ENCODE measurements around the gene UPB1.

Gene UPB1

DNA sequence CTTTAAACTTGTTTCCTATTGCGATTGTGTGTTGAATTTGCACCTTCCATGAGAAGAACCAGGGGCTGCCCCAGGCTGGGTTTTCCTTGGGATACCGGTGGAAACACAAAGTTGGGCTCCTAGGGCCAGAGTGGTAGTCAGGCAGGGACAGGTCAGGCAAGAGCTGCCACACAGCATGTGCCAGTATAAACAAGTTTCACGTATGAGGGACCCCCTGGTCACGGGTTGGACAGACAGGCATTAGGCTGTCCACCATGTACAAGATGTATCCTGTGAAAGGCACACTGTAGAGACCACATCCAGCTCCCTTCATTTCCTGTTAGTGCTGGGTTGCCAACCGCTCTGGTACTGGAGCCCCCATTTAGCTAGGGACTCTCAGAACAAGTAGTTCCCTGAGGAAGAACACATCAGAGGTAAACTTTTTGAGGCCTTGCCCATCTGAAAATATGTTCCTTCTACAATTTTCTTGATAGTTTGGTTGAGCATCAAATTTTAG, 8.8 kb downstream of the UPB1 start:
- ATAC-seq (ENCODE audit: low read depth) = no peak
- Mint-ChIP-seq H3K36me3 (no peaks in the 10 kb centered on the region), H3K27me3 (no peaks in the 10 kb centered on the region)

DNA sequence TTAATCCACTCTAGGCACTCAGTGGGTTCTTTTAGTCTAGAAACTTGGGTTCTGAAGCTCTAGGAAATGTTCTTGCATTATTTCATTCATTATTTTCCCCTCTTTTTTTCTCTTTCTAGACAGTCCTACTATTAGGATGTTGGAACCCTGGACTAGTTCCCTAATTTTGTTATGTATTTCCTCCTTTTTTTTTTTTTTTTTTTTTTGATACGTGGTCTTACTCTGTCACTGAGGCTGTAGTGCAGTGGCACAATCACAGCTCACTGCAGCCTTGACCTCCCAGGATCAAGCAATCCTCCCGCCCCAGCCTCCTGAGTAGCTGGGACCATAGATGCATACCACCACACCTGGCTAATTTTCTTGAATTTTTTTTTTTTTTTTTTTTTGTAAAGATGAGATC, 9.4 kb downstream of the UPB1 start:
- no peak overlapping the region for H3K27ac Mint-ChIP-seq
- H3K36me3 Mint-ChIP-seq = no peaks in the 10 kb centered on the region
- no peaks in the 10 kb centered on the region for H3K9me3 Mint-ChIP-seq
- DNase-seq (ENCODE audit: low spot score in 2 of 2) (no peak), ATAC-seq (ENCODE audit: low read depth) (no peak)
- H3K4me1 Mint-ChIP-seq = peaks cover 30% of the 10 kb centered on the region
- no peak overlapping the region for H3K4me3 Mint-ChIP-seq
- no peaks in the 10 kb centered on the region for H3K27me3 Mint-ChIP-seq

More for the DNA sequence above, 8.8 kb downstream of the UPB1 start:
- Mint-ChIP-seq H3K4me3 (no peak overlapping the region), H3K27ac (peak overlapping the region; percentile 75), H3K4me1 (peaks cover 30% of the 10 kb centered on the region), H3K9me3 (no peaks in the 10 kb centered on the region)
- no peak for DNase-seq (ENCODE audit: low spot score in 2 of 2)

DNA sequence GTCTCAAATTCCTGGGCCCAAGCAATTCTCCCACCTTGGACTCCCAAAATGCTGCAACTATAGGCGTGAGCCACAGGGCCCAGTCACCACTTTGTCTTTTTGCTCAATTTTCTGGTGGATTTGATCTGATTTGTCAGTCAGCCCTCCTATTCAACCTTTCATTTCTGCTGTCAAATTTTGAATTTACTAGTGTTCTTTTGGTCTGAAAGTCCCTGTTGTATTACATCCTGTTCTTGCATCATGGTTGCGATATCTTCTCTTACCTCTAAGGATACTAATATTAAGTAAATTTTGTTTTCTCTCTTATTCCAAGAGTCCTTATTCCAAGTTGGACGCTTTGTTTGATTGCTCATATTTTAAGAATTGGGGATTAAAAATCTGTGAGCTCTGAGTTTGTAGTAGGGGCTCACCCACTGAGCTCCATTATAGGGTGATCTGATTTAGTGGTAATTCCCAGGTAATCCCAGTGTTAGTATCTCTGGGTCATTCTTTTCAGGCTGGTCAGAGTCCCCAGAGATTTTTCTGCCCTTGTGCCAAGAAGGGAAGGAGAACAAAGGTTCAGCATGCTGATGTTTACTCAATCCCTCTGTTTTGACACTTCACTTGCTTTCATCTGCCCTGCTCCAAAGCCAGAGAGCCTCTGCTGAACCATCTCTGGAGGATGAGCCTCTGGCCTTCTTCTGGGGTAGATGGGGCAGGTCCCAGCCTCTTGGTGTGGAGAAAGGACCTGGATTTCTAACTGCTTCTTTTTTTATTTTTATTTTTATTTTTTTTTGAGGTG, 10.0 kb downstream of the UPB1 start:
- no peak for ATAC-seq (ENCODE audit: low read depth)
- Mint-ChIP-seq H3K27me3 (no peaks in the 10 kb centered on the region), H3K27ac (no peak overlapping the region), H3K4me1 (peaks cover 30% of the 10 kb centered on the region), H3K4me3 (no peak overlapping the region), H3K36me3 (no peaks in the 10 kb centered on the region), H3K9me3 (no peaks in the 10 kb centered on the region)
- DNase-seq (ENCODE audit: low spot score in 2 of 2) = no peak

DNA sequence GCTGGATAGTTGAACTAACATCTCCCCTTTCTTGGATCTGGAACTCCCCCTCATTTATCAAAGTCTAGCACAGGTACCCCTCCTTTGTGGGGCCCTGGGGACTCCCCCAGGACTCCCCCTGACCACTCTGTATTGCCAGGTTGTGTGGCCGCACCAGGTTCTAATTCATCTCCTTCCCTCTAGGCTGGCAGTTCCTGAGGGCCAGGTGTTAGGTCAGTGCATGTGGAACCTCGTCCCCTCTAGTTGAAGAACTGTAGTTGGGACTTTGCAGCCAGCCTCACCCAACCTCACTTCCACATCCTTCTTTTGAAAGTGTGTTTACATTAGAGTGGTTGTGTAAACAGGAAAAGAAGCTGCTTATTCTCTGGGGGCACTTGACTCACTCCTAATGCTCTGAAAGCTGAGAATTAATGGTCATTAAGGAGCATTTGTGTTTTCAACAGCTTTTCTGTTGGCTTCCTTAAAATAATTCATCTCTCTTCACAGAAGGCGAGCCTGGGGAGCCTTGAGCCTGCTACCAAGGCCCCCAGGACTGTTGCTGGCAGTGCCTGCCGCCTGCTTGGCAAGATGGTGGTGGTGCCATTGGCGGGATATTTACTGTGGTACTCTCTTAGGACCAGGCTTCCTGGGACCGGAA, 11.8 kb downstream of the UPB1 start:
- ATAC-seq (ENCODE audit: low read depth) (peak; percentile 25), DNase-seq (ENCODE audit: low spot score in 2 of 2) (no peak)
- peak overlapping the region; percentile 56 for H3K27ac Mint-ChIP-seq

DNA sequence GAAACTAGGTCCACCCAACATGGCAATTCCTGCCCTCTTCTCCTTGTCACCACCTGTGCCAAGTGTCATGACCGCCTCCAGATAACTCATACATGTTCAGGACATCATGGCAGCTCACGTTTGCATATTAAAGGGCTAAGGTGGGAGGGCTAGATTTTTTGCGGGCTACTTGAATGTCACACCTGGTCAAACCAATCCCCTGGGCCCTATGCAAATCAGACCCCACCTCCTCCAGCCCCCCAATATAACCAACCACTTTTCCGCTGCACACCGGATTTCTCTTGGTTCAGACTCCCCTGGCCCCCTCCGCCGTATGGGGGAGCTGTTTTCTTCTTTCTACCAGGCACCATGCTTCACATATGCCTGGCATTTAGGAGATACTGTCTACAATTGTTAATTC, 12.6 kb downstream of the UPB1 start:
- DNase-seq (ENCODE audit: low spot score in 2 of 2) = peak in 1 of 2 donors; percentile 39
- Mint-ChIP-seq H3K27me3 (no peaks in the 10 kb centered on the region), H3K27ac (no peak overlapping the region), H3K36me3 (no peaks in the 10 kb centered on the region), H3K4me3 (peak overlapping the region; percentile 16), H3K9me3 (no peaks in the 10 kb centered on the region), H3K4me1 (peaks cover 38% of the 10 kb centered on the region)
- peak; percentile 36 for ATAC-seq (ENCODE audit: low read depth)

More for the DNA sequence above, 11.8 kb downstream of the UPB1 start:
- H3K27me3 Mint-ChIP-seq = no peaks in the 10 kb centered on the region
- peak overlapping the region; percentile 15 for H3K4me3 Mint-ChIP-seq
- H3K9me3 Mint-ChIP-seq = no peaks in the 10 kb centered on the region
- peaks cover 41% of the 10 kb centered on the region for H3K4me1 Mint-ChIP-seq
- H3K36me3 Mint-ChIP-seq = no peaks in the 10 kb centered on the region

DNA sequence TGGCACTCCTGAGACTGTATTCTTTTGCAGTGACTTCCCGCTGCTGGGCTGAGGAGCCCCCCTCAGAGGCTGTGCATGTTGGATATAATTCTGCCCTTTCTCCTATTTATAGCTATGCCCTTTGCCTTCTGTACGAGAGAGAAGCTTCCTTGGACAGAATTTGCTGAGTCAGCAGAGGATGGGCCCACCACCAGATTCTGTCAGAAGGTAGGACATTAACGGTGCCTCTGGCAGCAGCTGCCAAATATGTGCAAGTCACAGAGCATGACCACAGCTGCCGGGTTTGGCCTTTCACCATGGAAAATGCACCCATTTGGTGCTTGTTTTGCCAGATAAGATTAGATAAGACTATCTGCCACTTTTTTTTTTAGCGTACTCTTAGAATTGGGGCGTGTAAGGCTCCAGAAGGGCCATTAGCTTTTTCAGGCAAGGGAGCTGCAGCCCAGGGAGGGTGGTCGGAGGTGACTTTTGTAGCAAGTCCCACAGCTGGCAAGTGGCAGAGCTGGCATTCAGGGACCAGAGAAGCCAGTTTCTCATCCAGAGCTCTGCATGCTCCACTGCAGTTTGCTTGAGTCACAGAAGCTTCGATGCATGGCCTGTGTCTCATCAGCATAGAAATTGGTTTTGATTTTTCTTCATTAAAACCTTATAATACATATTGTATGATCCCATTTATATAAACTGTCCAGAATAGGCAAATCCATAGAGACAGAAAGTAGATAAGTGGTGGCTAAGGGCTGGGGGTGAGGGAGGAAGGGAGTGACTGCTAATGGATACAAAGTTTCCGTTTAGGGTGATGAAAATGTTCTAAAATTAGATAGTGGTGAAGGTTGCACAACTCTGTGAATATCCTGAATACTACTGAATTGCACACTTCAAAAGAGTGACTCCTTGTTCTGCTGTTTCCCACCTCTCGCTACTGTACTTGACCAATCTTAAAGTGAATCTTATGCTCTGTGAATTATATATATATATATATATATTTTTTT, 15.8 kb downstream of the UPB1 start:
- Mint-ChIP-seq H3K36me3 (no peaks in the 10 kb centered on the region), H3K4me1 (peaks cover 32% of the 10 kb centered on the region), H3K9me3 (no peaks in the 10 kb centered on the region), H3K4me3 (peak overlapping the region; percentile 30), H3K27ac (peak overlapping the region; percentile 12), H3K27me3 (no peaks in the 10 kb centered on the region)
- ATAC-seq (ENCODE audit: low read depth) (no peak), DNase-seq (ENCODE audit: low spot score in 2 of 2) (no peak)

DNA sequence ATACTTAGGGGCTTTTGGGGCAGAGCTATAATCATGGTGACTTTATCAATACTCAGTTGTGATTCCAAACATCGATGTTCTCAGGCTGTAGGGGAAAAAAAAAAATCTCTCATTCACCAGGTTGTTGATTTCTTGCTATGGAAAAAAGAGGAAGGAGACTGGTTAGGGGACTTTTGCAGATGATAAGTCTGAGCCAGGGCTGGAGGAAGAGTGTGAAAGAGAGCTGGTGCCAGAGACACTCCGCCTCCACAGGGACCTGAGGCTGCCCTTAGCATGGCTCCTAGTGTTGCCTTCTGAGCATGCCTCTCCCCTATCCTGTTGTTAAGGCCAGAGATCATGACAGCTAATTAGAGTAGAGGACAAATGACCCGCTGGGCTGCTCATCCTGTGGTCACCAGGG, 16.9 kb downstream of the UPB1 start:
- Mint-ChIP-seq H3K36me3 (no peaks in the 10 kb centered on the region), H3K4me1 (peaks cover 26% of the 10 kb centered on the region), H3K27me3 (peaks cover 2% of the 10 kb centered on the region), H3K4me3 (peak overlapping the region; percentile 35), H3K9me3 (no peaks in the 10 kb centered on the region), H3K27ac (peak overlapping the region; percentile 30)
- ATAC-seq (ENCODE audit: low read depth) = peak; percentile 72
- peak in 1 of 2 donors; percentile 14 for DNase-seq (ENCODE audit: low spot score in 2 of 2)

DNA sequence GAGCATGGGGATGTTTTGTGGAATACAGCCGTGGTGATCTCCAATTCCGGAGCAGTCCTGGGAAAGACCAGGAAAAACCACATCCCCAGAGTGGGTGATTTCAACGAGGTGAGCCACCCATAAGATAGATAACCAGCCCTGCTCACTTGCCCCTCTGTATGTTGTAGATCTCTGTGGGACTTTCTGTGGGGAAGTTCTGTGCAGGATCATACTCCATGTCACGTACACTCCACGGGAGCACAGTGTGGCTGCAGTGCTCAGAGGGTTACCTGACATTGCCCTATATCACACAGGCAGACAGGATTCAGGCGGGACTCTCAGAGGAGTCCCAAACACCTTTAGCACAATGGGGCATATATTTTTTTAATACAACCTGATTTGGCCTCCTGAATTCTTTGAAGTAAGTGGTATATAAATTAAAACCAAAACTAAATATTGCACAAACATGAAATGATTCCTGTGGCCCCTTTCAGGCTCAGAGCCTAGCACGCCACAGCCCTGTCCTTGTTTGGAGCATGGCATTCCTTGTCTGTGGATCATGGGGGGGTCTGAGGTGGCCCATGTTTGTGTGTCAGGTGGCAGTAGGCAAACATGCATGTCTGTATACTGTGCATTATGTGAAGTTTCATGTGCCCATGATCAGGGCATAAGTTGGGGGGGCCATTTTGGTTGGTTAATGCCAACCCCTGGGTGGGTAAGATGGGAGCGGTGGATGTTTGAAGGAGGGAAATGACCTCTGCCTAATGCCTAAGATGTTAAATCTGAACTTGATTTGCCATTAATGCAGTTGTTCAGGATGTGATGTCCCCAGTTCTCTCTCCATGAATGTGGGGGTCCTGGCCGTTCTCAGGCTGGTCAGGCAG, 18.5 kb downstream of the UPB1 start:
- peaks cover 21% of the 10 kb centered on the region for H3K4me1 Mint-ChIP-seq
- H3K27ac Mint-ChIP-seq = peak overlapping the region; percentile 65
- H3K36me3 Mint-ChIP-seq = no peaks in the 10 kb centered on the region

DNA sequence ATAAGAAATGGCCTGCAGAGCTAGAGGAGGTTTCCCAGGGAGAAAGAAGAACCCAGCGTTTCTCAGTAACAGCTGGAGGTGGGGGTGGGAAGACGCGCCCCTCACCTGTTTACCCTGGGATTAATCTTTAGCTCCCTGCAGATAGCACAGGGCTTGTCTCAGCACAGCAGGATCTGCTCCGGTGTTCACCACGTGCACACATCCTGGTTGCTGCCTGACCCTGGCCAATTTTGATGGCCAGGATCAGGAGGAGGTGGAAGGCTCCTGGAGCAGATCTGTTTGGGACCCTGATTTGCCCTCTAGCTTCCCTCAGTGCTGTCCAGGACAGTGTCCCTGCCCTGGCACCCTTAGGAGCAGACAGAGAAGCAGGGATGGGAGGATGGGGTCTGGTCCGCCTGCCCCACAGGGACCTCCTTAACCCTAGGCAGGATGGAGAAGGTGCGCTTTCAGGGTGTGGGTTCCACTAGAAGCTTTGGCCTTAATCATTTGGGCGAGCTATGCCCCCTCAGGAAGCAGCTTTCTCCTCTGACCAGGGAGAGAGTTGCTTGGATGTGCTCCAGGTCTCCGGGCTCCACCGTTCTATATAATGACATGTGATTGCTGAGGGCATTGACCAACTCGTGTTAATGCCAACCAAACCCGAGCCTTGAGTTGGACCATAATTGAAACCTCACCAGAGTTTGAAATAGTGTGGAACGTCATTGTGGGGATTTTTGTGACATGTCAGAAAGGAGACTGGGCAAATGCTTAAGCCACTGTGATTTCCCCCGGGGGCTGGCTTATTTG, 19.3 kb downstream of the UPB1 start:
- H3K4me1 Mint-ChIP-seq = peaks cover 23% of the 10 kb centered on the region
- ATAC-seq (ENCODE audit: low read depth) = peak; percentile 60
- H3K36me3 Mint-ChIP-seq = no peaks in the 10 kb centered on the region
- no peak overlapping the region for H3K4me3 Mint-ChIP-seq
- H3K27me3 Mint-ChIP-seq = peaks cover 7% of the 10 kb centered on the region
- no peaks in the 10 kb centered on the region for H3K9me3 Mint-ChIP-seq
- no peak overlapping the region for H3K27ac Mint-ChIP-seq
- no peak for DNase-seq (ENCODE audit: low spot score in 2 of 2)

More for the DNA sequence above, 18.5 kb downstream of the UPB1 start:
- ATAC-seq (ENCODE audit: low read depth) (no peak), DNase-seq (ENCODE audit: low spot score in 2 of 2) (no peak)
- no peaks in the 10 kb centered on the region for H3K9me3 Mint-ChIP-seq
- peaks cover 7% of the 10 kb centered on the region for H3K27me3 Mint-ChIP-seq
- no peak overlapping the region for H3K4me3 Mint-ChIP-seq

DNA sequence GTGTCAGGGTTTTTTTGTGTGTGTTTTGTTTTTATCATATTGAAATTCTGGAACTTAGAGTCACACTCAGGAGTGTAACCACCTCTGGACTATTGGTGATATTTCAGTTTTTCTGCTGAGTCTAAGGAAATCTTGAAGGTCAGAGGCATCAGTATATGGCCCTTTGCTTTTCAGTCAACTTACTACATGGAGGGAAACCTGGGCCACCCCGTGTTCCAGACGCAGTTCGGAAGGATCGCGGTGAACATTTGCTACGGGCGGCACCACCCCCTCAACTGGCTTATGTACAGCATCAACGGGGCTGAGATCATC, 19.9 kb downstream of the UPB1 start:
- ATAC-seq (ENCODE audit: low read depth) (no peak), DNase-seq (ENCODE audit: low spot score in 2 of 2) (no peak)
- Mint-ChIP-seq H3K4me3 (no peak overlapping the region), H3K36me3 (no peaks in the 10 kb centered on the region), H3K27ac (no peak overlapping the region), H3K9me3 (no peaks in the 10 kb centered on the region), H3K4me1 (peaks cover 23% of the 10 kb centered on the region), H3K27me3 (peaks cover 7% of the 10 kb centered on the region)

DNA sequence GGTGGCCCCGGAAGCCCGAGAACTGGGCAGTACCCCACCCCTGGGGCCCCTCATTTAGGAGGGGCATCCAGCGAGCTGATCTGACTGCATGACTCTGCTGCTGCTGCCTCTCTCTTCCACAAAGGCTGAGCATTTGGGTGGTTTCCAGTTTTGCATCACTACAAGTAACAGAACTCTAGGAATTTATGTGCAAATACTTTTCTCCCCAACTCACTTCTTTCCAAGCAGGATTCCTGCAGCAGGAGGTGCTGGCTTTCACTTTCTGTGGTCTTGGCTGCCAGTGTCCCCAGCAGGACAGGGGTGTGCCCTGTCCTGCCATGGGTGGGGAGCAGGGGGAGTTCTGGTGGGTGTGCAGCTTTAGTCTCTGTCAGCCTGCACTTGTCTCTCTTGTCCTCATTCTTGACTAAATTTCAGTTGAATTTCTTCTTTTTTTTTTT, 21.2 kb downstream of the UPB1 start:
- no peak overlapping the region for H3K4me3 Mint-ChIP-seq
- DNase-seq (ENCODE audit: low spot score in 2 of 2) (no peak), ATAC-seq (ENCODE audit: low read depth) (no peak)
- H3K36me3 Mint-ChIP-seq = no peaks in the 10 kb centered on the region
- peaks cover 14% of the 10 kb centered on the region for H3K4me1 Mint-ChIP-seq
- H3K27me3 Mint-ChIP-seq = peaks cover 7% of the 10 kb centered on the region
- H3K27ac Mint-ChIP-seq = no peak overlapping the region
- no peaks in the 10 kb centered on the region for H3K9me3 Mint-ChIP-seq

DNA sequence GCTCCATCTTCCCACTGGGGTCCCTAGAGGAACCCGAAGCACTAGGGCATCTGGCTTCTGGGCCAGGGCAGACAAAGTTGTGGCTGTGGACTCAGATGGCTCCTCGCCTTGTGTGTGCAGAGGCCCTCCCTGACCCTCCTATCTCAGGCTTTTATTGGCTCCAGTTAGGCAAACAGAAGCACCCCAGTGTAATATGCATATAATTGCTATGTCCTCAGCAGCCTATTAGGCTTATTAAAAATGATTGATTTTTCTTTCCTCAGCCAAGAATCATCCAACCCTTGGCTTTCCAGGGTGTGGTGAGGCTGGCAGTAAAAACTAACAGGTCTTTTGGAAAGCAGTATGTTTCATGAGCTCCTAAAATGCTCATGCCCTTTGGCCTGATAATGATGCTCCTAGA, 22.3 kb downstream of the UPB1 start:
- Mint-ChIP-seq H3K4me3 (no peak overlapping the region), H3K27ac (no peak overlapping the region), H3K9me3 (no peaks in the 10 kb centered on the region), H3K36me3 (no peaks in the 10 kb centered on the region), H3K4me1 (peaks cover 12% of the 10 kb centered on the region), H3K27me3 (peaks cover 7% of the 10 kb centered on the region)
- DNase-seq (ENCODE audit: low spot score in 2 of 2) = no peak
- no peak for ATAC-seq (ENCODE audit: low read depth)

Data from memory B cell (primary cell).